Ishikawa (cell line): ENCODE results near the gene AMN1.
A peak's percentile ranks its signal among the peaks of the same experiment; 100 is the strongest.

Experiments
- CEBPB ChIP-seq: IDR thresholded peaks from 2 replicates; pipeline ENCODE4 v1.6.1; 2012
- CREB1 ChIP-seq: IDR thresholded peaks from 2 replicates; pipeline ENCODE4 v1.6.1; 2012; ENCODE audit warnings: low read depth
- EGR1 ChIP-seq: IDR thresholded peaks from 2 replicates; pipeline ENCODE4 v1.6.1; 2012
- EP300 ChIP-seq: IDR thresholded peaks from 2 replicates; pipeline ENCODE4 v1.6.1; 2012; ENCODE audit warnings: borderline replicate concordance
- FOXM1 ChIP-seq: IDR thresholded peaks from 2 replicates; pipeline ENCODE4 v1.6.1; 2012; ENCODE audit warnings: low read depth, borderline replicate concordance
- MAX ChIP-seq: IDR thresholded peaks from 2 replicates; pipeline ENCODE4 v1.6.1; 2012
- NFIC ChIP-seq: IDR thresholded peaks from 2 replicates; pipeline ENCODE4 v1.6.1; 2012
- RAD21 ChIP-seq: IDR thresholded peaks from 2 replicates; pipeline ENCODE4 v1.6.1; 2012; ENCODE audit warnings: low read depth
- REST ChIP-seq: IDR thresholded peaks from 2 replicates; pipeline ENCODE4 v1.6.1; 2012; ENCODE audit warnings: low read depth, mild to moderate bottlenecking
- TAF1 ChIP-seq: IDR thresholded peaks from 2 replicates; pipeline ENCODE4 v1.6.1; 2012; ENCODE audit warnings: low read depth, mild to moderate bottlenecking
- TCF12 ChIP-seq: IDR thresholded peaks from 2 replicates; pipeline ENCODE4 v1.6.1; 2012; ENCODE audit warnings: low read depth
- TEAD4 ChIP-seq: IDR thresholded peaks from 2 replicates; pipeline ENCODE4 v1.6.1; 2012
- USF1 ChIP-seq: IDR thresholded peaks from 2 replicates; pipeline ENCODE4 v1.6.1; 2012
- YY1 ChIP-seq: IDR thresholded peaks from 2 replicates; pipeline ENCODE4 v1.6.1; 2012; ENCODE audit warnings: low read depth
- ZBTB7A ChIP-seq: IDR thresholded peaks from 2 replicates; pipeline ENCODE4 v1.6.1; 2012; ENCODE audit warnings: low read depth

The AMN1 gene

GRCh38 chr12:31740628-31741027 is 11.8 kb upstream of the AMN1 start:
- no peak for TF ChIP-seq CEBPB
- no peak for TF ChIP-seq CREB1
- TF ChIP-seq ZBTB7A = no peak
- TF ChIP-seq USF1 = no peak
- TF ChIP-seq NFIC = no peak

- TF ChIP-seq FOXM1 = no peak
- no peak for TF ChIP-seq REST
- no peak for TF ChIP-seq USF1
- TF ChIP-seq EGR1 = no peak
- TF ChIP-seq YY1 = no peak
- TF ChIP-seq TCF12 = no peak
- TF ChIP-seq ZBTB7A = no peak
- no peak for TF ChIP-seq TAF1
- no peak for TF ChIP-seq CREB1
- TF ChIP-seq EP300 = no peak
- TF ChIP-seq MAX = no peak
These were observed 8.9 kb upstream of the AMN1 start for GRCh38 chr12:31737763-31738162.

- TF ChIP-seq CREB1 (no peak), YY1 (no peak), USF1 (no peak), EGR1 (no peak), NFIC (no peak), TCF12 (no peak), REST (no peak), ZBTB7A (no peak), RAD21 (no peak), EP300 (no peak), CEBPB (no peak), TAF1 (no peak), MAX (no peak), FOXM1 (no peak), TEAD4 (no peak)
These were observed 8.5 kb upstream of the AMN1 start for GRCh38 chr12:31737345-31737744.

GRCh38 chr12:31736472-31736871 is 7.7 kb upstream of the AMN1 start:
- no peak for TF ChIP-seq EP300

- TF ChIP-seq TEAD4 (peak; percentile 48), FOXM1 (peak; percentile 5; the same call in 1 of the 2 replicates), EGR1 (peak; percentile 39; the same call in 1 of the 2 replicates), TCF12 (peak; percentile 68), EP300 (peak; percentile 74)
These were observed 5.0 kb upstream of the AMN1 start for GRCh38 chr12:31733549-31734432.
